ENCODE measurements around the gene AAK1. TPM values are rescaled to one million over a fixed set of nuclear protein-coding genes. Genes with fewer than 3 reads are reported as not detected.

Gene AAK1
- total RNA-seq, 1 experiment from 2014 or later: 35.6 TPM

DNA sequence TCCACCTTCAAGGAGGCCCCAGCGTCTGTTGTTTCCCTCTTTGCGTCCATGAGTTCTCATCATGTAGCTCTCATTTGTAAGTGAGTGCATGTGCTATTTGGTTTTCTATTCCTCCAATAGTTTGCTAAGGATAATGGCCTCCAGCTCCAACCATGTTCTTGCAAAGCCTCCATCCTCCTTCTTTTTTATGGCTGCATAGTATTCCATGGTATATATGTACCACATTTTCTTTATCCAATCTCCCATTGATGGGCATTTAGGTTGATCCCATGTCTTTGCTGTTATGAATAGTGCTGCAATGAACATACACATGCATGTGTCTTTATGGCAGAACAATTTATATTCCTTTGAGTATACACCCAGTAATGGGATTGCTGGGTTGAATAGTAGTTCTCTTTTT is 133.3 kb downstream of the AAK1 start (continued):
- TF ChIP-seq, protein P1, sequence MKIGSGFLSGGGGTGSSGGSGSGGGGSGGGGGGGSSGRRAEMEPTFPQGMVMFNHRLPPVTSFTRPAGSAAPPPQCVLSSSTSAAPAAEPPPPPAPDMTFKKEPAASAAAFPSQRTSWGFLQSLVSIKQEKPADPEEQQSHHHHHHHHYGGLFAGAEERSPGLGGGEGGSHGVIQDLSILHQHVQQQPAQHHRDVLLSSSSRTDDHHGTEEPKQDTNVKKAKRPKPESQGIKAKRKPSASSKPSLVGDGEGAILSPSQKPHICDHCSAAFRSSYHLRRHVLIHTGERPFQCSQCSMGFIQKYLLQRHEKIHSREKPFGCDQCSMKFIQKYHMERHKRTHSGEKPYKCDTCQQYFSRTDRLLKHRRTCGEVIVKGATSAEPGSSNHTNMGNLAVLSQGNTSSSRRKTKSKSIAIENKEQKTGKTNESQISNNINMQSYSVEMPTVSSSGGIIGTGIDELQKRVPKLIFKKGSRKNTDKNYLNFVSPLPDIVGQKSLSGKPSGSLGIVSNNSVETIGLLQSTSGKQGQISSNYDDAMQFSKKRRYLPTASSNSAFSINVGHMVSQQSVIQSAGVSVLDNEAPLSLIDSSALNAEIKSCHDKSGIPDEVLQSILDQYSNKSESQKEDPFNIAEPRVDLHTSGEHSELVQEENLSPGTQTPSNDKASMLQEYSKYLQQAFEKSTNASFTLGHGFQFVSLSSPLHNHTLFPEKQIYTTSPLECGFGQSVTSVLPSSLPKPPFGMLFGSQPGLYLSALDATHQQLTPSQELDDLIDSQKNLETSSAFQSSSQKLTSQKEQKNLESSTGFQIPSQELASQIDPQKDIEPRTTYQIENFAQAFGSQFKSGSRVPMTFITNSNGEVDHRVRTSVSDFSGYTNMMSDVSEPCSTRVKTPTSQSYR (CRISPR knock-in tag; IDR thresholded peaks at IDR 0.05): no peak
- no peak for TF ChIP-seq ZNF138 (CRISPR knock-in tag; conservative IDR thresholded peaks at IDR 0.05)
- no peak for TF ChIP-seq NR2C2 (CRISPR knock-in tag; IDR thresholded peaks at IDR 0.05)
- TF ChIP-seq NR3C1 (CRISPR knock-in tag; conservative IDR thresholded peaks at IDR 0.05; ENCODE audit: low read depth): no peak
- no peak for TF ChIP-seq NR1H2 (CRISPR knock-in tag; IDR thresholded peaks at IDR 0.05)

DNA sequence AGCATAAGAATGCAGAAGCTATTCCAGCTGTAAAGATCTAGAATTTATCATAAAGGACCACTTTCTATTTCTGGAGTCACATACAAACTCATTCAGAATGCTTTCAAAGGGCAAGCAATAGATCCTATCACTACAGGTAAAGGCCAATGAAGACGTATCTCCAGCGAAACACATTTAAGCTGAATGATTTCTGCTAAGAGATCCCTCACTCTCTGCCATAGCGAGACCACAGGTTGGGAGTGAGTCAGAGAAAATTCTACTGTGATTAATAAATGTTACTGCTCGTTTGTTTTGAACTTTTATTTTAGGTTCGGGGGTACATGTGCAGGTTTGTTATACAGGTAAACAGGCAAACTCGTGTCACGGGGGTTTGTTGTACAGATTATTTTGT is 133.8 kb downstream of the AAK1 start:
- Mint-ChIP-seq H3K27me3 (ENCODE audit: low read depth) (no peaks in the 10 kb centered on the region), H3K4me3 (no peak overlapping the region), H3K9me3 (peaks cover 7% of the 10 kb centered on the region), H3K36me3 (peaks cover 44% of the 10 kb centered on the region), H3K27ac (no peak overlapping the region), H3K4me1 (0 out of 2 replicates have a peak, but pooled peaks cover 4% of the 10 kb centered on the region)
- no peak for DNase-seq (ENCODE audit: low spot score)
- ATAC-seq: no peak
- TF ChIP-seq RORB (CRISPR knock-in tag; IDR thresholded peaks at IDR 0.05): no peak
- TF ChIP-seq ZNF396 (CRISPR knock-in tag; IDR thresholded peaks at IDR 0.05; ENCODE audit: borderline replicate concordance): no peak
- no peak for TF ChIP-seq NFYB (CRISPR knock-in tag; conservative IDR thresholded peaks at IDR 0.05; ENCODE audit: low read depth)
- TF ChIP-seq, protein P2, sequence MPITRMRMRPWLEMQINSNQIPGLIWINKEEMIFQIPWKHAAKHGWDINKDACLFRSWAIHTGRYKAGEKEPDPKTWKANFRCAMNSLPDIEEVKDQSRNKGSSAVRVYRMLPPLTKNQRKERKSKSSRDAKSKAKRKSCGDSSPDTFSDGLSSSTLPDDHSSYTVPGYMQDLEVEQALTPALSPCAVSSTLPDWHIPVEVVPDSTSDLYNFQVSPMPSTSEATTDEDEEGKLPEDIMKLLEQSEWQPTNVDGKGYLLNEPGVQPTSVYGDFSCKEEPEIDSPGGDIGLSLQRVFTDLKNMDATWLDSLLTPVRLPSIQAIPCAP (CRISPR knock-in tag; IDR thresholded peaks at IDR 0.05): no peak
- no peak for TF ChIP-seq ESRRA (CRISPR knock-in tag; IDR thresholded peaks at IDR 0.05; ENCODE audit: borderline replicate concordance)
- no peak for TF ChIP-seq OVOL2 (CRISPR knock-in tag; IDR thresholded peaks at IDR 0.05; ENCODE audit: borderline replicate concordance)
- no peak for TF ChIP-seq NFE2L1 (CRISPR knock-in tag; IDR thresholded peaks at IDR 0.05)
- TF ChIP-seq MXD4 (CRISPR knock-in tag; IDR thresholded peaks at IDR 0.05; ENCODE audit: borderline replicate concordance): no peak
- TF ChIP-seq NR1H2 (CRISPR knock-in tag; IDR thresholded peaks at IDR 0.05): no peak
- TF ChIP-seq ZNF219 (CRISPR knock-in tag; IDR thresholded peaks at IDR 0.05; ENCODE audit: borderline replicate concordance): no peak
- ChIA-PET CTCF (no interaction called here), POLR2A (no interaction called here)

DNA sequence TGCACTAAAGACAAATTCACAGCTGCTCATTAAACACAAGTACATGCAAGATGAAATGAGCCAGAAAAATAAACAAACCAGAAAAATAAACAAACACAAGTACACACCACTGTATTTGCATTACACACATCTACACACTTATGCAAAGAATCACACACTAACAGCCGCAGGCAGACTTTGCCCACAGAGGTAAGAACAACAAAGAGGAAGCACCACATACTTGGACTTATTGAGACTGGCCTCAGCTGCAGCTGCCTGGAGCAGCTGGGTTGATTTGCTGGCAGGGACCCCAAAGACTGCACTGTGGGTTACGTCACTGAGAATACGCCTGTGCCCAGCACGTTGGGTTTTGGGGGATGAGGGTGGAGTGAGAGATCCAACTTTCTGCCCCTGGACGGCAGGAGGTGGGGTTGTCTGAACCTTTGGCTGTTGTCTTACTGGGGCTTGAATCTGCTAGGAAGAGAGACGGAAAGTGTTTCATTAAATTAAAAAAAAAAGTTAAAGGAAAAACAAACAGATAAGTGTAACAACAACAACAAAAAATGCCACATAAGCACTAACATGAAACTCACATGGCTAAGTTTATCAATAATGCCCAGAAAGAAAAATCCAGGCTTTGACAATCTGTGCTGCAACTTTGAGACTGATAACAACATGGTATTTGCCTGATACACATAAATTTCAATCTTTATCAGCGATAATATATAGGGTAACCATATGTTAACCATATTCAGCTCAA is 134.4 kb downstream of the AAK1 start:
- CTCF ChIA-PET: no interaction called here
- TF ChIP-seq FOXK1 (CRISPR knock-in tag; IDR thresholded peaks at IDR 0.05) (no peak), FOXP1 (CRISPR knock-in tag; IDR thresholded peaks at IDR 0.05; ENCODE audit: borderline replicate concordance) (no peak), SMAD3 (CRISPR knock-in tag; IDR thresholded peaks at IDR 0.05; ENCODE audit: borderline replicate concordance) (no peak), JAZF1 (CRISPR knock-in tag; IDR thresholded peaks at IDR 0.05) (no peak), ELF4 (CRISPR knock-in tag; IDR thresholded peaks at IDR 0.05; ENCODE audit: low read depth) (no peak), NFE2L1 (CRISPR knock-in tag; IDR thresholded peaks at IDR 0.05) (no peak)
- TF ChIP-seq, protein P3, sequence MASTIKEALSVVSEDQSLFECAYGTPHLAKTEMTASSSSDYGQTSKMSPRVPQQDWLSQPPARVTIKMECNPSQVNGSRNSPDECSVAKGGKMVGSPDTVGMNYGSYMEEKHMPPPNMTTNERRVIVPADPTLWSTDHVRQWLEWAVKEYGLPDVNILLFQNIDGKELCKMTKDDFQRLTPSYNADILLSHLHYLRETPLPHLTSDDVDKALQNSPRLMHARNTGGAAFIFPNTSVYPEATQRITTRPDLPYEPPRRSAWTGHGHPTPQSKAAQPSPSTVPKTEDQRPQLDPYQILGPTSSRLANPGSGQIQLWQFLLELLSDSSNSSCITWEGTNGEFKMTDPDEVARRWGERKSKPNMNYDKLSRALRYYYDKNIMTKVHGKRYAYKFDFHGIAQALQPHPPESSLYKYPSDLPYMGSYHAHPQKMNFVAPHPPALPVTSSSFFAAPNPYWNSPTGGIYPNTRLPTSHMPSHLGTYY (CRISPR knock-in tag; IDR thresholded peaks at IDR 0.05): no peak
- TF ChIP-seq, protein P4, sequence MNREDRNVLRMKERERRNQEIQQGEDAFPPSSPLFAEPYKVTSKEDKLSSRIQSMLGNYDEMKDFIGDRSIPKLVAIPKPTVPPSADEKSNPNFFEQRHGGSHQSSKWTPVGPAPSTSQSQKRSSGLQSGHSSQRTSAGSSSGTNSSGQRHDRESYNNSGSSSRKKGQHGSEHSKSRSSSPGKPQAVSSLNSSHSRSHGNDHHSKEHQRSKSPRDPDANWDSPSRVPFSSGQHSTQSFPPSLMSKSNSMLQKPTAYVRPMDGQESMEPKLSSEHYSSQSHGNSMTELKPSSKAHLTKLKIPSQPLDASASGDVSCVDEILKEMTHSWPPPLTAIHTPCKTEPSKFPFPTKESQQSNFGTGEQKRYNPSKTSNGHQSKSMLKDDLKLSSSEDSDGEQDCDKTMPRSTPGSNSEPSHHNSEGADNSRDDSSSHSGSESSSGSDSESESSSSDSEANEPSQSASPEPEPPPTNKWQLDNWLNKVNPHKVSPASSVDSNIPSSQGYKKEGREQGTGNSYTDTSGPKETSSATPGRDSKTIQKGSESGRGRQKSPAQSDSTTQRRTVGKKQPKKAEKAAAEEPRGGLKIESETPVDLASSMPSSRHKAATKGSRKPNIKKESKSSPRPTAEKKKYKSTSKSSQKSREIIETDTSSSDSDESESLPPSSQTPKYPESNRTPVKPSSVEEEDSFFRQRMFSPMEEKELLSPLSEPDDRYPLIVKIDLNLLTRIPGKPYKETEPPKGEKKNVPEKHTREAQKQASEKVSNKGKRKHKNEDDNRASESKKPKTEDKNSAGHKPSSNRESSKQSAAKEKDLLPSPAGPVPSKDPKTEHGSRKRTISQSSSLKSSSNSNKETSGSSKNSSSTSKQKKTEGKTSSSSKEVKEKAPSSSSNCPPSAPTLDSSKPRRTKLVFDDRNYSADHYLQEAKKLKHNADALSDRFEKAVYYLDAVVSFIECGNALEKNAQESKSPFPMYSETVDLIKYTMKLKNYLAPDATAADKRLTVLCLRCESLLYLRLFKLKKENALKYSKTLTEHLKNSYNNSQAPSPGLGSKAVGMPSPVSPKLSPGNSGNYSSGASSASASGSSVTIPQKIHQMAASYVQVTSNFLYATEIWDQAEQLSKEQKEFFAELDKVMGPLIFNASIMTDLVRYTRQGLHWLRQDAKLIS (CRISPR knock-in tag; IDR thresholded peaks at IDR 0.05; ENCODE audit: borderline replicate concordance): no peak
- TF ChIP-seq, protein P5, sequence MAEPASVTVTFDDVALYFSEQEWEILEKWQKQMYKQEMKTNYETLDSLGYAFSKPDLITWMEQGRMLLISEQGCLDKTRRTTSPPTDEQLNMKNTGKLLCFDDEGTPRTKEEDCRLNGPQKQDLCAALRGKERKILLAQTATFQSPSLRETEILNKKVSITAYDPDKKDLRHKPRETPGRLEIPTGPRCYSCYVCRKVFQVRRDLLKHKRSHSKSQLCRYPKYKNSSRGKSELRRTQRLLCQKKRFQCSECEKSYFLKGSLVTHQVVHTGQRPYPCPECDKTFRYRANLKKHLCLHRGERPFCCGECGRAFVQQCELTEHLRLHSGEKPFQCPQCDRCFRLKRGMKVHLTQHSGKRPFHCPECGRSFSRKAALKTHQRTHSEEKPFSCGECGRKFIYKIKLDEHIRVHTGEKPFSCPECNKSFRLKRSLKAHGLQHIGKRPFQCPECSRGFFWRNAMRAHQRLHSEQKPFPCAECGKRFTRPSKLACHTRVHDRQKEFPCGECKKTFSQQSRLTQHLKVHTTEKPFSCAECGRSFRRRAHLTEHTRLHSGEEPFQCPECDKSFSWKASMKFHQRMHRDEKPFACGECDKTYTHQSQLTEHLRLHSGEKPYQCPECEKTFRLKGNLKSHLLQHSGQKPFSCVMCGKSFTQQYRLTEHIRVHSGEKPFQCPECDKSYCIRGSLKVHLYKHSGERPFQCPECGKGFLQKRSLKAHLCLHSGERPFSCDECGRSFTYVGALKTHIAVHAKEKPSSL (CRISPR knock-in tag; conservative IDR thresholded peaks at IDR 0.05): no peak
- TF ChIP-seq, protein P6, sequence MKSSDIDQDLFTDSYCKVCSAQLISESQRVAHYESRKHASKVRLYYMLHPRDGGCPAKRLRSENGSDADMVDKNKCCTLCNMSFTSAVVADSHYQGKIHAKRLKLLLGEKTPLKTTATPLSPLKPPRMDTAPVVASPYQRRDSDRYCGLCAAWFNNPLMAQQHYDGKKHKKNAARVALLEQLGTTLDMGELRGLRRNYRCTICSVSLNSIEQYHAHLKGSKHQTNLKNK (CRISPR knock-in tag; IDR thresholded peaks at IDR 0.05): no peak

More for the DNA sequence above, 134.4 kb downstream of the AAK1 start:
- Mint-ChIP-seq H3K9me3 (peaks cover 7% of the 10 kb centered on the region), H3K4me1 (no peaks in the 10 kb centered on the region), H3K27me3 (ENCODE audit: low read depth) (no peaks in the 10 kb centered on the region), H3K4me3 (no peak overlapping the region), H3K27ac (peak overlapping the region; percentile 19; the same call in 1 of the 2 replicates), H3K36me3 (peaks cover 39% of the 10 kb centered on the region)
- no peak for ATAC-seq
- POLR2A ChIA-PET: no interaction called here
- DNase-seq (ENCODE audit: low spot score): no peak
